ENCODE results near the gene GIGYF2.

Gene GIGYF2

GRCh38 chr2:232883116-232883721, 186.1 kb downstream of the GIGYF2 start:
- no peak for DNase-seq

DNA sequence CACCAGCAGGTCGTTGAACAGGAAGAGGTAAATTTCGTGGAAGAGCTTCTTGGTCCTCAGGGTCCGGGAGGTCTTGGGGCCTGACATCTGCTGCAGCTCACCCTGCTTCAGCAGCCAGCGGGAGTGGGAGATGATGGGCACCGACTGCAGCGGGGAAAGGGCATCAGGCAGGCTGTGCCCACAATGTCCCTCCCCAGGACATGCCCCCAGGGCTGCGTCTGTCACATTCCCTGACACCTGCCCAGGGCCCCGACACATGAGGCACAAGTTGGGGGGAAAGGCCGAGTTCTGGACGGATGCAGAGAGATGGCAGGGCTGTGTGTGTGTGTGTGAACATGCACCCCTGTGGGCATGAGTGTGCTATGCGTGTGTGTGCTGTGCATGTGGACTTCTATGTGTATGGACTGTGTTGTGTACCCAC, 186.9 kb downstream of the GIGYF2 start:
- no peak for DNase-seq

- DNase-seq: no peak
Observed at GRCh38 chr2:232884549-232885263, 187.6 kb downstream of the GIGYF2 start.

DNA sequence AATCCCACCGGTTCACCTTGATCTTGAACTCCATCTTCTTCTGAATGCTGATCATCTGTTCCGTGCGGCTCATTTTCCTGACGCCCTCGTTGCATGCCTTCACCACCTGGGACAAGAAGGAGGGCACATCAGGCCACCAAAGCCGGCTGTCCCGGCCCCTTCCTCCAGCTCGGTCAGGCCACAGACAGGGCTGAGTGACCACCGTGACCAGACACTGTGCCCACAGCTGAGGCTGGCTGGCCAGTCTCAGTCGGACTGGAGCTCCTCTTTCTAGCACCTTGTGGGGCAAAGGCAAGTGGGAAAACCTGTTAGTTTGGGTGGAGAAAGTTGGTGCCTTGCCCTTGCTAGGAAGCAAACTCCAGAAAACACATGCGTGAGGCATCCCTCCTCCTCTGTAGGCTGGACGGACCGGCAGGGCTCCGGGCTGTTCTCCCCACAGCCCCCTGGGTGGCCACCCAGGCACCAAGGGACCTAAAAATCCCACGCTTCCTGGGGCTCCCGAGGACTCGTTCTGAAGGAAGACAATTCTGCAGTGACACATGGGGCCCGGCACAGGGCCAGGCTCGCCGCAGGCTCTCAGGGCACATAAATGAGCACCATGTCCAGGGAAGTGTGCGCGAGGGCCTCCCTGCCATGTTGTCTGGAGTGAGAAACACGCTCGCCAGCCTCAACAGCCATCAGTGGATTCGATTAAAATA, 188.3 kb downstream of the GIGYF2 start:
- DNase-seq: no peak

DNA sequence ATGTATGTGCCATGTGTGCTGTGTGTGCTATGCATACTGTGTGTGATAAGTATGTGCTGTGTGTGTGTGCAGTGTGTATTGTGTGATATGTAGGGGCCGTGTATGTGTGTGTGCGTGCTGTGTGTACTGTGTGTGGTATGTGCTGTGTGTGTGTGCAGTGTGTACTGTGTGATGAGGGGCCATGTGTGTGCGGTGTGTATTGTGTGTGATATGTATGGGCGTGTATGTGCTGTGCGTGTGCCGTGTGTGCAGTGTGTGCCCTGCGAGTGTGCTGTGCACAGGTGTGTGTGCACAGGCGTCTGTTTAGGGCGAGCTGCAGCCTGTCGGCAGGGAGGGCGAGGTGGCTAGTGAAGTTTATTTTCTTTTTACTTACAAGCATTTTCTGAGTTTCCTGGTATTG, 189.0 kb downstream of the GIGYF2 start:
- no peak for DNase-seq

- no peak for DNase-seq
Observed at GRCh38 chr2:232886632-232887031, 189.5 kb downstream of the GIGYF2 start.

DNA sequence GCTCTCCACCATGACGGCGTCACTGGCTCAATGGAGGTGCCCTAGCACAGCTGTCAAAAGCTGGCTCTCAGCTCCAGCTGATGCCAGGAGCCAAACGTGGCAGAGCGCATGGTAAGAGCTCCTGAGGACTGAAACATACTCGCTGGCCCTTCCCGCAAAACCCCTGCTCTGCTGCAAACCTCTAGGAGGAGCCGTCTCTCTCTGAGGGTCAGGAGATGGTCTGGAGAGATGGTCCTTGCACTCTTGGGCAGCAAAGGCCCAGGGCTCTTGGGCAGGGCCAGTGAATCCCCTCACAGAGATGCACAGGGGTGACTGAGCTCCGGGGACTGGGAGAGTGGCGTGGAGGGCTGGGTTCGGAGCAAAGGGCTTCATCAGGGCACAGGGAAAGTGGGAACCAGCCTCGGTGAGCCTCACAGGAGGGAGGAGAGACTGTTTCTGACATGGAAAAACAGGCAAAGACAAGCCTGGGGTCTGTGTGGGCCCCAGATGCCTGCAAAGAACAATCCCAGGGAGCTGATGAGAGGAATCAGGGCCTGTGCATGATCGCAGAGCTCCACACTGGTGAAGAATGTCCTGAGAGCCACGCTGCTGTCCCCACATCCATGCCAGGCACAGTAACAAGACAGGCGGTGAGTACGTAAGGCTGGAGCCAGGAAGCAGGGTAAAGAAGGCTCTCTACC, 190.2 kb downstream of the GIGYF2 start:
- DNase-seq: no peak

- no peak for DNase-seq
Observed at GRCh38 chr2:232888099-232888836, 191.1 kb downstream of the GIGYF2 start.

DNA sequence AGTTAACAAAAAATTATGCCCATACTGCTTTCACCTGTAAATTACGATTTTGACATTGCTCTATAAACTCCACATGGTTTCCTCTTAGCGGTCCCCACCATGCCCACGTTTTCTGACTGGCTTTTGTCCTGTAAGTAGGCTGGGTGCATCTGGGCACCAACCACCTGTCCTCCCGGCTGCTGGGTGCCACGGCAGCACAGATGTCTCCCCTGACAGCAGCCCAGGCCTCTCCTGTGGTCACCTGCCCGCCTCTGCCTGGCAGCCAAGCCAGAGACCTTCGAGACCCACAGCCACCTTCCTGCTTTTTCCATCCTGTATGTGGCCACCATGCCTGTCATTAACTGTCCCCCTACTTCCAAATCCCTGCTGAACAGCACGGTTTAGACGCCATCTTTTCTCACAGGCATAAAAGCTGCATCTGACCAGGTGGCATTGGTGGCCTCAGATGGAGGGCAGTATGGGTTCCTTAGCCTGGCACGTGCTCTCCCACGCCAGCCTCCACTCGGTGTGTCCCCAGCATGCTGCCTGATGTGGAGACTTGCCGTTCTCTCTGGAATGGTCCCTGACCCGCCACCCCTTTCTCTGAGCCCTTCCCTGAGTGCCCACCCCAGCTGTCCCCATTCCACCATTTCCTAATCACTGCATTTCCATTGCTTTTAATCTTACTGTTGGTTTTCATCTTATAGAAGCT, 191.9 kb downstream of the GIGYF2 start:
- no peak for DNase-seq

DNA sequence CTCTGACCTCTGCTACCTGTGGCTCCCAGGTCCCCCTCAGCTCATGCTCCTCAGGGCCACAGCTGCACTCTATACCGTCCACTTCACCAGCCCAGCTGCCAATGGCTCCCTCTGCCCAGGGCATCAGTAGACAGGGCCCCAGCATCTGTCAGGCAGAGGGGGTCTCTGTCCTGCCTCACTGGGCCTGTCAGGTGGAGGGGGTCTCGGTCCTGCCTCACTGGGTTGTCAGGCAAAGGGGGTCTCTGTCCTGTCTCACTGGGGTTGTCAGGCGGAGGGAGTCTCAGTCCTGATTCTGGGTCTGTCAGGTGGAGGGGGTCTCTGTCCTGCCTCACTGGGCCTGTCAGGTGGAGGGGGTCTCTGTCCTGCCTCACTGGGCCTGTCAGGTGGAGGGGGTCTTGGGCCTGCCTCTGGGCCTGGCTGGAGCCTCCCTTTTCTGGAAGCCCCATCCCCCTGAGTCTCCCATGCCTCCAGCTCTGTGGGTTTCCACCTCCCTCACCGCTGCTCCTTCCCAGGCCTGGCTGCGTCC, 192.8 kb downstream of the GIGYF2 start:
- DNase-seq: no peak

DNA sequence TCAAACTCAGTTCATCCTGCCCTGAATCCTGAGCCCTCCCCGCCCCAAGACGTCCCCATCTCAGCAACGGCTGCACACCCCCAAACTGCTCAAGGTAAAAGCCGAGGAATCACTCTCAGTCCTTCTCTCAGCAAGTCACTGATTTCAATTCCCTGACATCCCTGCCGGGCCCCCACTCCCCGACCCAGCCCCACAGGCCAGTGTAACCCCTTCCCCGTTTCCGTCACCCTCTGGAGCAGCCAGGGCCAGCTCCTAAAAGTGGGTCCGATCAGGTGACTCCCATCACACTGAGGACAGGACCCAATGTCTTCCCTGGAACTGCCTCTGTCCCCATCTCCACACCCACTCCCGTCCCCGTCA, 193.4 kb downstream of the GIGYF2 start:
- DNase-seq: no peak

GRCh38 chr2:232890896-232891601, 193.9 kb downstream of the GIGYF2 start:
- DNase-seq: no peak

- no peak for DNase-seq
Observed at GRCh38 chr2:232891621-232892071, 194.5 kb downstream of the GIGYF2 start.

DNA sequence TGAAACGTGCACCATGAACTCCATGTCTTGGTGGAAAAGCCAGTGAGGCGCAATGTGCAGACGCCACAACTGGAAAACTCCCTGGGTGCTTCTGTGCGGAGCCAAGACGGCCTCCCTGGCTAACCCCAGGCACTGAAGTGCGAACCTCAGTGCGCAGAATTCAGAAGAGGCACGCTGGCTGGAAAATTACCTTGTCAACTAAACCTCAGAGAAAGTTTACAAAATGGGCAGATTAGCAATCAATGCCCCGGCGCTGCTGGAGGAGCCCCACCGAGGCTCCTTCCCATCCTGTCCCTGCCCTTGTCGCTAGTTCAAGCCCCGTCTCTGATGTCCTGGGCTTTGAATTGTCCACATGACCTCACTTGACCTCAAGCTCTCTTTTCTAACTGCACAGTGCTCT, 195.1 kb downstream of the GIGYF2 start:
- DNase-seq: no peak

DNA sequence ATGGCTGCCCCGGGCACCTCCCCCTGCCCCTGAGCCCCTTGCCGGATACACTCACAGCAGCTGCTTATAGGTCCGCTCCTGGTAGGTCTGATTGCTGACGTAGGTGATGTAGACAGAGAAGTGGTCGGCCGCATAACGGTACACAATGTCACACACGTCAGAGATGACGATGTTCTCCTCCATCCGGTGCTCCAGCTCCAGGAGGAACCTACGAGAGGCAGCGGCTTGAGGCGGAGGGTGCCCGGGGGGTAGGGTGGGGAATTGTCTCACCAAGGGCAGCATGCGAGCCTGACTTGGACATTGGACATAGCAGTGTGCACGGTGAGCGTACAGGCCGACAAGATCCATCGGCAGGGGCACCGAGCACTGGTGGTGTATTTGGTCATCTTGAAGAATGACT, 195.7 kb downstream of the GIGYF2 start:
- no peak for DNase-seq

- DNase-seq: no peak
Observed at GRCh38 chr2:232893834-232894233, 196.7 kb downstream of the GIGYF2 start.

DNA sequence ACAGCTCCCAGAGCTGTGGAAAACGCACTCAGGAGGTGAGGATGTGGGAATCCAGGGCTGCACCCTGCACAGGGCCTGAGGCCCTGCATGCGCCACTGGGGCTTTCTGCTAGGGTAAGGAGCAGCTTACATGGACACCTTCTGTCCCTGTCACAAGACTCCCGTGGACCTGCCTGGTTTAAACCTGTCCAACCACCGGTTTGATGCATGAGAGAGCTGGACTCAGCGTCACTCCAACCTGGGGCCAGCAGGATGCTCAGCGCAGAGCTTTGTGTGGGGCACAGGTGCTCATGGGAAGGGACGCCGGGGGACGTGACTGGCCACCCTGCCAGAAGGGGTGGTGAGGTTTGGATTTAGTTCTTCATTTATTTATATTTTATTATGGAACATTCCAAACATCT, 197.1 kb downstream of the GIGYF2 start:
- DNase-seq: no peak

- no peak for DNase-seq
Observed at GRCh38 chr2:232894746-232895145, 197.6 kb downstream of the GIGYF2 start.

GRCh38 chr2:232896111-232896510, 199.0 kb downstream of the GIGYF2 start:
- DNase-seq: no peak

DNA sequence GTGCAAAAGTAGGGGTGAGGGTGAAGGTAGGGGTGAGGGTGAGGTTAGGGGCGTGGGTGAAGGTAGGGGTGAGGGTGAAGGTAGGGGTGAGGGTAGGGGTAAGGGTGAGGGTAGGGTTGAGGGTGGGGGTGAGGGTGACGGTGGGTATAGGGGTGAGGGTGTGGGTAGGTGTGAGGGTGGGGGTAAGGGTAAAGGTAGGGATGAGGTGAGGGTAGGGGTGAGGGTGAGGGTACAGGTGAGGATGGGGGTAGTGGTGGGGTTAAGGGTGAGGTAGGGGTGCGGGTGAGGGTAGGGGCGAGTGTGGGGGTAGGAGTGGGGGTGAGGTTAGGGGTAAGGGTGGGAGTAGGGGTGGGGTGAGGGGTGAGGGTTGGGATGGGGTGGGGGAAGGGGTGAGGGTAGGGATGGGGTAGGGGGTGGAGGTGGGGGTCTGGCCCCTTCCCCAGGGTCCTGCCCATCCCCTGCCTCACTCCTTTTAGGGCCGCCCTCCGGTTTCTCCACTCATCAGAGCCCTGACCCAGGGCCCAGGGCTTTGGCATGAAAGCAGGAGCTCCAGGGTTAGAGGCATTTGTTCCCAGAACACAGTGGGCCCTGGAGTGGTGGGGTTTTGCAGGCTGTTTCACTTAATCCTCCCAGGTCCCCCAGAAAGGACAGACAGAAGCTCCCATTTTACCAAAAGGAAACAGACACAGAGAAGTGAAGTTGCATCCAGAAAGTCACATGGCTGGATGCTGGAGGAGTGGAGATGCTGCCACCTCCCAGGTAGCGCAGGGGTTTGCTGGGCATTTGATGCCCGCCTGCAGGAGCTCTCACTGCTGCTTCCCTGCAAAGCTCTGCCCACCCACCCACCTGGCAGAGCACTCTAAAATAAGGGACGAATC, 199.8 kb downstream of the GIGYF2 start:
- no peak for DNase-seq

Measured in stimulated activated naive CD4-positive, alpha-beta T cell treated with Interleukin-2 at 50 U/mL for 16 hours (primary cell).